Mesothelial cell of epicardium (in vitro differentiated cells): ENCODE measurements around the gene SLC23A3. TPM values are rescaled to one million over a fixed set of nuclear protein-coding genes. Genes with fewer than 3 reads are reported as not detected.
A peak's percentile ranks its signal among the peaks of the same experiment; 100 is the strongest.

Experiments
- DNase-seq, 2 experiments: peaks; one replicate each; pipeline ENCODE4 v3.0.0; 2021; ENCODE audit warnings: low spot score in 2 of 2; ENCODE audit not compliant: unreplicated experiment in 2 of 2
- H3K27ac Mint-ChIP-seq: 2 replicates; pipeline ENCODE4 v1.8.0; 2021; ENCODE audit warnings: mixed read lengths
- H3K27me3 Mint-ChIP-seq: 2 replicates; pipeline ENCODE4 v1.8.0; 2021; ENCODE audit warnings: low read depth, mixed read lengths
- H3K36me3 Mint-ChIP-seq: 2 replicates; pipeline ENCODE4 v1.8.0; 2021; ENCODE audit warnings: mixed read lengths
- H3K4me1 Mint-ChIP-seq: 2 replicates; pipeline ENCODE4 v1.8.0; 2021; ENCODE audit warnings: mixed read lengths
- H3K4me3 Mint-ChIP-seq: 2 replicates; pipeline ENCODE4 v1.8.0; 2021; ENCODE audit warnings: mild to moderate bottlenecking, moderate library complexity, mixed read lengths
- H3K9me3 Mint-ChIP-seq: 2 replicates; pipeline ENCODE4 v1.8.0; 2021; ENCODE audit warnings: mixed read lengths
- CTCF ChIP-seq: fragments of 200-600 bp; sonication (generic); IDR thresholded peaks from one replicate; pipeline ENCODE4 v1.5.0; 2021; ENCODE audit warnings: antibody characterized with exemption; ENCODE audit not compliant: unreplicated experiment
- total RNA-seq: library from RNA; stranded (reverse); gene quantifications from 3 replicates; pipeline ENCODE4 v1.2.1, GENCODE V29; 2021

Gene SLC23A3
- total RNA-seq, 1 donor from 2014 or later: 1.6 TPM

GRCh38 chr2:219120082-219120481, 49.7 kb downstream of the SLC23A3 start:
- H3K27me3 Mint-ChIP-seq: no peaks in the 10 kb centered on the region
- no peaks in the 10 kb centered on the region for H3K9me3 Mint-ChIP-seq
- no peak overlapping the region for H3K4me3 Mint-ChIP-seq
- H3K27ac Mint-ChIP-seq: no peak overlapping the region
- no peak for DNase-seq
- no peak for TF ChIP-seq CTCF
- peaks cover 50% of the 10 kb centered on the region for H3K4me1 Mint-ChIP-seq
- no peaks in the 10 kb centered on the region for H3K36me3 Mint-ChIP-seq

DNA sequence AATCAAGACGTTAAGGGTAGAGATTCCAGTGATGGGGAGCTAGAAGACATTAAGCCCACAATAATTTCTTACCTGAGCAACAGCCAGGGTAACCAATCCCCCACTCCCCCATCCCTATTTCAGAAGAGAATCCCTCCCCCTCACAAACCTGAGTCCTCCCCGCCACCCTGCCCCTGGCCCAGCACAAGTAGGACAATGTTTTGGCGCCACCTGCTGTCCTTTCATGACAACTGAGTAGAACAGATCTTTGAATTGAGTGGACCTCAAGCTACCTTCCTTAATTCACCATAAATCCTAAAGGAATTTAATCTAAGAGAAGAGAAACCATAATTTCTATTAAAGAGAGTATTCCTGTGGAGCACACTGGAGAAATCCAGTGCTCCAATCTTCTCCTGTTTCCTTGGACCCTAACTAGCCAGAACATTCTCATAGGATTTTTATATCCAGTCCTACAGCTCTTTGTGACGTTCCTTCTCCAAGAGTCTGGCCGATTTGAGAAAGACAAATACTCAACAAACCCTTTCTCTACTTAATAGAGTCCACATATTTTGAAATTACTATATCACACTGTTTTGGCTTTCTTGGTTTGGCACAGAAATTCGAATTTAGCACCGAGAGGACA, 50.3 kb downstream of the SLC23A3 start:
- peak; percentile 60 for TF ChIP-seq CTCF
- H3K27me3 Mint-ChIP-seq: no peaks in the 10 kb centered on the region
- no peaks in the 10 kb centered on the region for H3K9me3 Mint-ChIP-seq
- no peak overlapping the region for H3K4me3 Mint-ChIP-seq
- DNase-seq: peak; percentile 47 to 65
- H3K4me1 Mint-ChIP-seq: peaks cover 45% of the 10 kb centered on the region
- H3K36me3 Mint-ChIP-seq: no peaks in the 10 kb centered on the region
- no peak overlapping the region for H3K27ac Mint-ChIP-seq

- Mint-ChIP-seq H3K4me3 (no peak overlapping the region), H3K27me3 (no peaks in the 10 kb centered on the region), H3K4me1 (peaks cover 37% of the 10 kb centered on the region), H3K9me3 (no peaks in the 10 kb centered on the region), H3K36me3 (no peaks in the 10 kb centered on the region), H3K27ac (no peak overlapping the region)
- TF ChIP-seq CTCF: no peak
- DNase-seq: no peak
Measured at GRCh38 chr2:219118504-219118903, 51.3 kb downstream of the SLC23A3 start.

GRCh38 chr2:219116776-219117646, 52.8 kb downstream of the SLC23A3 start:
- peaks cover 23% of the 10 kb centered on the region for H3K4me1 Mint-ChIP-seq
- no peaks in the 10 kb centered on the region for H3K9me3 Mint-ChIP-seq
- no peak overlapping the region for H3K27ac Mint-ChIP-seq
- no peak overlapping the region for H3K4me3 Mint-ChIP-seq
- DNase-seq: no peak
- no peak for TF ChIP-seq CTCF
- H3K36me3 Mint-ChIP-seq: no peaks in the 10 kb centered on the region
- H3K27me3 Mint-ChIP-seq: no peaks in the 10 kb centered on the region

- no peak for TF ChIP-seq CTCF
- Mint-ChIP-seq H3K9me3 (no peaks in the 10 kb centered on the region), H3K4me3 (no peak overlapping the region), H3K4me1 (peaks cover 9% of the 10 kb centered on the region), H3K36me3 (no peaks in the 10 kb centered on the region), H3K27ac (no peak overlapping the region), H3K27me3 (no peaks in the 10 kb centered on the region)
- DNase-seq: no peak
Measured at GRCh38 chr2:219112651-219113338, 57.0 kb downstream of the SLC23A3 start.
